Keratinocyte (primary cell): ENCODE results near the gene NPIPA7.
"Not testable (repeated sequence)": the region's sequence is repeated elsewhere in the genome, so short reads cannot be mapped to it uniquely, and the experiment has no call there.

Experiments
- CTCF ChIP-seq, 3 experiments: IDR thresholded peaks in 1 of 3; conservative IDR thresholded peaks in 1 of 3; optimal IDR thresholded peaks in 1 of 3; 2 replicates in 2 of 3; 3 replicates in 1 of 3; pipeline versions ENCODE3 to v1.5.1; 2011; ENCODE audit warnings: low read length in 3 of 3, mild to moderate bottlenecking in 3 of 3, moderate library complexity in 2 of 3, control low read depth in 1 of 3, inconsistent platforms in 1 of 3; ENCODE audit not compliant: insufficient read depth in 2 of 3; ENCODE audit errors: extremely low read depth in 1 of 3
- EZH2 ChIP-seq: IDR thresholded peaks from one replicate; pipeline ENCODE4 v1.6.1; 2012; ENCODE audit warnings: inconsistent platforms, mild to moderate bottlenecking, low read length, moderate library complexity

GRCh38 chr16:16404283-16404682, 25.3 kb downstream of the NPIPA7 start:
- not testable (repeated sequence) for TF ChIP-seq CTCF (optimal IDR thresholded peaks at IDR 0.05 in 1 of 3, IDR thresholded peaks at IDR 0.05 in 1 of 3, conservative IDR thresholded peaks at IDR 0.05 in 1 of 3; ENCODE audit: extremely low read depth in 1 of 3, insufficient read depth in 2 of 3, low read length in 3 of 3); EZH2
